ENCODE measurements around the gene KIF7.

Gene KIF7

GRCh38 chr15:89669941-89670340, 14.7 kb upstream of the KIF7 start:
- in situ Hi-C loops (cut with MboI; ENCODE audit: low sequenced_read_pairs, unreplicated experiment): no loop called here
- TF ChIP-seq CTCF (IDR thresholded peaks at IDR 0.05; ENCODE audit: borderline replicate concordance, control extremely low read depth, extremely low read depth, insufficient read depth, missing control alignments): no peak
- peak; percentile 20 for DNase-seq (ENCODE audit: low spot score)

GRCh38 chr15:89669309-89669865, 14.1 kb upstream of the KIF7 start:
- TF ChIP-seq CTCF (IDR thresholded peaks at IDR 0.05; ENCODE audit: borderline replicate concordance, control extremely low read depth, extremely low read depth, insufficient read depth, missing control alignments): no peak
- peak; percentile 25 for DNase-seq (ENCODE audit: low spot score)
- in situ Hi-C loops (cut with MboI; ENCODE audit: low sequenced_read_pairs, unreplicated experiment): no loop called here

- DNase-seq (ENCODE audit: low spot score): no peak
- no peak for TF ChIP-seq CTCF (IDR thresholded peaks at IDR 0.05; ENCODE audit: borderline replicate concordance, control extremely low read depth, extremely low read depth, insufficient read depth, missing control alignments)
- in situ Hi-C loops (cut with MboI; ENCODE audit: low sequenced_read_pairs, unreplicated experiment): no loop called here
Measured at GRCh38 chr15:89668171-89668570, 12.9 kb upstream of the KIF7 start.

GRCh38 chr15:89667706-89667960, 12.4 kb upstream of the KIF7 start:
- no peak for TF ChIP-seq CTCF (IDR thresholded peaks at IDR 0.05; ENCODE audit: borderline replicate concordance, control extremely low read depth, extremely low read depth, insufficient read depth, missing control alignments)
- in situ Hi-C loops (cut with MboI; ENCODE audit: low sequenced_read_pairs, unreplicated experiment): no loop called here
- no peak for DNase-seq (ENCODE audit: low spot score)

GRCh38 chr15:89666858-89667705, 11.8 kb upstream of the KIF7 start:
- in situ Hi-C loops (cut with MboI; ENCODE audit: low sequenced_read_pairs, unreplicated experiment): no loop called here
- peak; percentile 20 for DNase-seq (ENCODE audit: low spot score)
- TF ChIP-seq CTCF (IDR thresholded peaks at IDR 0.05; ENCODE audit: borderline replicate concordance, control extremely low read depth, extremely low read depth, insufficient read depth, missing control alignments): no peak

- no peak for TF ChIP-seq CTCF (IDR thresholded peaks at IDR 0.05; ENCODE audit: borderline replicate concordance, control extremely low read depth, extremely low read depth, insufficient read depth, missing control alignments)
- in situ Hi-C loops (cut with MboI; ENCODE audit: low sequenced_read_pairs, unreplicated experiment): no loop called here
- DNase-seq (ENCODE audit: low spot score): peak; percentile 40
Measured at GRCh38 chr15:89666184-89666857, 11.1 kb upstream of the KIF7 start.

Measured in GM13976 (cell line).